HCT116 (cell line): ENCODE data around the gene CFAP61. TPM values are rescaled to one million over a fixed set of nuclear protein-coding genes. Genes with fewer than 3 reads are reported as not detected.

Experiments
- ATAC-seq: fragments of 200-7000 bp; cut with Tn5 transposase; 2 replicates; pipeline ENCODE4 v1.9.1; 2020; ENCODE audit warnings: mild to moderate bottlenecking, moderate library complexity
- BruUV-seq: library from RNA; stranded (reverse); fragments of 400-500 nt; replicated peaks from 2 replicates; lab custom pipeline; 2021; lab: Mats Ljungman, UMichigan
- CTCF ChIA-PET: fragments of 300-600 bp; sonication (Branson Sonifier 250); formaldehyde crosslinking; loops from one replicate; lab custom pipeline; 2021; ENCODE audit warnings: antibody characterized with exemption; lab: Charles Lee
- POLR2A ChIA-PET: fragments of 300-600, 350-600 bp; sonication (Branson Sonifier 250); formaldehyde crosslinking; loops from one replicate; lab custom pipeline; 2021; ENCODE audit warnings: antibody characterized with exemption; lab: Charles Lee
- RAD21 ChIA-PET, 2 experiments: fragments of 300-600 bp; sonication (Branson Sonifier 250); formaldehyde crosslinking; loops; one replicate each; lab custom pipeline; 2023; ENCODE audit warnings: low total read pairs in 2 of 2; ENCODE audit not compliant: uncharacterized antibody in 2 of 2, unreplicated experiment in 2 of 2, low non-redundant PET in 1 of 2; lab: Charles Lee
- DNase-seq: peaks from one replicate; pipeline ENCODE4 v3.0.0-alpha.2; 2010; ENCODE audit warnings: low read depth, low spot score
- H2AFZ ChIP-seq: fragments of 200-600 bp; shearing (Covaris generic), sonication (generic); 2 replicates; pipeline ENCODE4 v1.6.1; 2017; ENCODE audit warnings: low read depth, mixed run types, mixed read lengths, antibody characterized with exemption, low read length; ENCODE audit not compliant: poor library complexity, severe bottlenecking
- H3K27ac ChIP-seq: 2 replicates; pipeline ENCODE4 v1.5.1; 2012; ENCODE audit warnings: low read depth, low read length
- H3K27me3 ChIP-seq: fragments of 200-600 bp; sonication (generic); 2 replicates; pipeline ENCODE4 v1.6.1; 2016; ENCODE audit warnings: mixed run types, low read length, mixed read lengths; ENCODE audit not compliant: insufficient read depth
- H3K36me3 ChIP-seq, 2 experiments: fragments of 200-500 bp in 1 of 2; fragments of 200-600 bp in 1 of 2; sonication (Bioruptor generic) in 1 of 2; sonication (generic) in 1 of 2; 2 replicates each; pipeline versions ENCODE4 v1.5.1 to v1.6.1; 2014 to 2016; ENCODE audit warnings: low read length in 2 of 2, inconsistent platforms in 1 of 2, mixed read lengths in 1 of 2, mixed run types in 1 of 2; ENCODE audit not compliant: insufficient read depth in 2 of 2, control insufficient read depth in 1 of 2
- H3K4me1 ChIP-seq, 2 experiments: fragments of 200-600 bp in 1 of 2; sonication (generic) in 1 of 2; 2 replicates each; pipeline versions ENCODE4 v1.5.1 to v1.6.1; 2012 to 2017; ENCODE audit warnings: low read length in 2 of 2, inconsistent platforms in 1 of 2, mild to moderate bottlenecking in 1 of 2, mixed read lengths in 1 of 2, mixed run types in 1 of 2, moderate library complexity in 1 of 2; ENCODE audit not compliant: insufficient read depth in 2 of 2, control insufficient read depth in 1 of 2
- H3K4me2 ChIP-seq: fragments of 200-600 bp; sonication (generic); 2 replicates; pipeline ENCODE4 v1.6.1; 2017; ENCODE audit warnings: mixed run types, low read length, mixed read lengths
- H3K4me3 ChIP-seq, 2 experiments: fragments of 200-600 bp in 1 of 2; sonication (generic) in 1 of 2; replicated peaks in 1 of 2; 2 replicates each; pipeline ENCODE4 v1.5.1; 2011 to 2016; ENCODE audit warnings: low read length in 2 of 2, control low read depth in 1 of 2, low read depth in 1 of 2, mild to moderate bottlenecking in 1 of 2, mixed read lengths in 1 of 2, mixed run types in 1 of 2
- H3K79me2 ChIP-seq: fragments of 200-600 bp; sonication (generic); 2 replicates; pipeline ENCODE4 v1.6.1; 2017; ENCODE audit warnings: mild to moderate bottlenecking, mixed run types, low read length, moderate library complexity, mixed read lengths; ENCODE audit not compliant: insufficient read depth
- H3K9ac ChIP-seq: fragments of 200-600 bp; sonication (generic); 2 replicates; pipeline ENCODE4 v1.6.1; 2016; ENCODE audit warnings: low read length, mixed read lengths
- H3K9me2 ChIP-seq: fragments of 200-600 bp; sonication (generic), shearing (Covaris generic); 2 replicates; pipeline ENCODE4 v1.6.1; 2017; ENCODE audit warnings: mixed run types, mild to moderate bottlenecking, moderate library complexity; ENCODE audit not compliant: insufficient read depth
- H3K9me3 ChIP-seq, 2 experiments: fragments of 200-500 bp in 1 of 2; fragments of 200-600 bp in 1 of 2; sonication (Bioruptor generic) in 1 of 2; sonication (generic) in 1 of 2; 2 replicates each; pipeline ENCODE4 v1.6.1; 2014 to 2017; ENCODE audit warnings: low read length in 2 of 2, mixed read lengths in 2 of 2, inconsistent platforms in 1 of 2, low read depth in 1 of 2, mild to moderate bottlenecking in 1 of 2, mixed run types in 1 of 2, moderate library complexity in 1 of 2; ENCODE audit not compliant: control insufficient read depth in 1 of 2, insufficient read depth in 1 of 2
- H4K20me1 ChIP-seq: fragments of 200-600 bp; sonication (generic), shearing (Covaris generic); 2 replicates; pipeline ENCODE4 v1.6.1; 2017; ENCODE audit warnings: mixed run types, mild to moderate bottlenecking, moderate library complexity; ENCODE audit not compliant: insufficient read depth
- CBX3 ChIP-seq: IDR thresholded peaks from 2 replicates; pipeline ENCODE4 v1.6.1; 2012; ENCODE audit warnings: low read depth
- EGR1 ChIP-seq: IDR thresholded peaks from 2 replicates; pipeline ENCODE4 v1.6.1; 2012; ENCODE audit warnings: low read depth
- EZH2 ChIP-seq: fragments of 200-600 bp; sonication (generic); IDR thresholded peaks from 2 replicates; pipeline ENCODE4 v1.6.1; 2017; ENCODE audit warnings: antibody characterized with exemption, mixed run types
- FOSL1 ChIP-seq: IDR thresholded peaks from 2 replicates; pipeline ENCODE4 v1.6.1; 2012; ENCODE audit warnings: low read depth
- POLR2A ChIP-seq: IDR thresholded peaks from 2 replicates; pipeline ENCODE4 v1.7.0; 2011; ENCODE audit warnings: borderline replicate concordance; ENCODE audit not compliant: insufficient read depth, insufficient read length; ENCODE audit errors: extremely low read depth
- POLR2AphosphoS5 ChIP-seq: IDR thresholded peaks from 2 replicates; pipeline ENCODE4 v1.6.1; 2011; ENCODE audit warnings: mild to moderate bottlenecking, low read depth, low read length, moderate library complexity
- RAD21 ChIP-seq: IDR thresholded peaks from 2 replicates; pipeline ENCODE4 v1.6.1; 2012; ENCODE audit warnings: low read depth, mild to moderate bottlenecking
- SIN3A ChIP-seq: IDR thresholded peaks from 2 replicates; pipeline ENCODE4 v1.6.1; 2012; ENCODE audit warnings: low read depth
- SP1 ChIP-seq: IDR thresholded peaks from 2 replicates; pipeline ENCODE4 v1.6.1; 2012; ENCODE audit warnings: low read depth
- SRF ChIP-seq: IDR thresholded peaks from 2 replicates; pipeline ENCODE4 v1.6.1; 2012; ENCODE audit warnings: low read depth
- YY1 ChIP-seq: IDR thresholded peaks from 2 replicates; pipeline ENCODE4 v1.6.1; 2011; ENCODE audit warnings: low read length, low read depth, moderate library complexity, mild to moderate bottlenecking; ENCODE audit not compliant: insufficient replicate concordance; ENCODE audit errors: extremely low read depth
- ZNF274 ChIP-seq: fragments of 200-500 bp; sonication (Bioruptor generic); IDR thresholded peaks from 2 replicates; pipeline ENCODE4 v1.6.1; 2014; ENCODE audit warnings: mild to moderate bottlenecking, low read depth, low read length, inconsistent platforms
- intact Hi-C: fragments of 100-400 bp; cut with micrococcal nuclease; formaldehyde crosslinking; loops from 2 replicates; pipeline ENCODE4 v1.10.0; 2022
- total RNA-seq: library from RNA; stranded (reverse); gene quantifications from one replicate; pipeline ENCODE4 v1.2.1, GENCODE V29; 2021; ENCODE audit not compliant: unreplicated experiment
- TF ChIP-seq, protein P1 (sequence below), 3 experiments: fragments of 200-600 bp in 1 of 3; sonication (generic) in 1 of 3; IDR thresholded peaks in 2 of 3; conservative IDR thresholded peaks in 1 of 3; 2 replicates each; pipeline ENCODE4 v1.5.1; 2012 to 2017; ENCODE audit warnings: low read depth in 2 of 3, low read length in 2 of 3, antibody characterized with exemption in 1 of 3, borderline replicate concordance in 1 of 3, control low read depth in 1 of 3, mild to moderate bottlenecking in 1 of 3, mixed read lengths in 1 of 3, mixed run types in 1 of 3, moderate library complexity in 1 of 3; ENCODE audit not compliant: insufficient read depth in 1 of 3
- TF ChIP-seq, protein P2 (sequence below): IDR thresholded peaks from 2 replicates; pipeline ENCODE4 v1.6.1; 2011; ENCODE audit warnings: mild to moderate bottlenecking, low read length, moderate library complexity; ENCODE audit not compliant: insufficient replicate concordance; ENCODE audit errors: extremely low read depth

Gene CFAP61
- total RNA-seq, 1 experiment from 2014 or later = 1.7 TPM

DNA sequence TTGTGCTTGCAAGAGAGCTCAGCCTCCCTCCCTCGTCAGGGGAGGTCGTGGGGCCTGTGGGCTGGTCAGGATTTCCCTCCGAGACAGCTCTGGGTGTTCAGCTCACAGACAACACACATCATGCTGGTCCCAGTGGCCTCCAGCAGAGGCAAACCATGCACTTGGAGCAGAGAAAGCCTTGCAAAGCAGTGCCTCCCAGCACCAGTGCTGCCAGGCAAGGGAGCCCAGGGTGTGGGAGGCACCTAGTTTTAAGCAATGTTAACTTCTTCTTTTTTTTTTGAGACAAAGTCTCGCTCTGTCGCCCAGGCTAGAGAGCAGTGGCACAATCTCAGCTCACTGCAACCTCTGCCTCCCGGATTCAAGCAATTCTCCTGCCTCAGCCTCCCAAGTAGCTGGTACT lies 281.5 kb downstream of the CFAP61 start:
- no peak for ATAC-seq
- intact Hi-C loops = no loop called here
- no peaks in the 10 kb centered on the region for H3K4me1 ChIP-seq
- TF ChIP-seq CBX3 = no peak
- no peak for TF ChIP-seq FOSL1
- TF ChIP-seq, protein P1, sequence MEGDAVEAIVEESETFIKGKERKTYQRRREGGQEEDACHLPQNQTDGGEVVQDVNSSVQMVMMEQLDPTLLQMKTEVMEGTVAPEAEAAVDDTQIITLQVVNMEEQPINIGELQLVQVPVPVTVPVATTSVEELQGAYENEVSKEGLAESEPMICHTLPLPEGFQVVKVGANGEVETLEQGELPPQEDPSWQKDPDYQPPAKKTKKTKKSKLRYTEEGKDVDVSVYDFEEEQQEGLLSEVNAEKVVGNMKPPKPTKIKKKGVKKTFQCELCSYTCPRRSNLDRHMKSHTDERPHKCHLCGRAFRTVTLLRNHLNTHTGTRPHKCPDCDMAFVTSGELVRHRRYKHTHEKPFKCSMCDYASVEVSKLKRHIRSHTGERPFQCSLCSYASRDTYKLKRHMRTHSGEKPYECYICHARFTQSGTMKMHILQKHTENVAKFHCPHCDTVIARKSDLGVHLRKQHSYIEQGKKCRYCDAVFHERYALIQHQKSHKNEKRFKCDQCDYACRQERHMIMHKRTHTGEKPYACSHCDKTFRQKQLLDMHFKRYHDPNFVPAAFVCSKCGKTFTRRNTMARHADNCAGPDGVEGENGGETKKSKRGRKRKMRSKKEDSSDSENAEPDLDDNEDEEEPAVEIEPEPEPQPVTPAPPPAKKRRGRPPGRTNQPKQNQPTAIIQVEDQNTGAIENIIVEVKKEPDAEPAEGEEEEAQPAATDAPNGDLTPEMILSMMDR (IDR thresholded peaks at IDR 0.05 in 2 of 3, conservative IDR thresholded peaks at IDR 0.05 in 1 of 3; ENCODE audit: borderline replicate concordance in 1 of 3, insufficient read depth in 1 of 3, low read depth in 2 of 3, low read length in 2 of 3) = no peak
- TF ChIP-seq POLR2AphosphoS5 = no peak
- no peak for TF ChIP-seq YY1
- no peak for TF ChIP-seq SIN3A
- TF ChIP-seq SRF = no peak
- TF ChIP-seq ZNF274 = no peak
- TF ChIP-seq, protein P2, sequence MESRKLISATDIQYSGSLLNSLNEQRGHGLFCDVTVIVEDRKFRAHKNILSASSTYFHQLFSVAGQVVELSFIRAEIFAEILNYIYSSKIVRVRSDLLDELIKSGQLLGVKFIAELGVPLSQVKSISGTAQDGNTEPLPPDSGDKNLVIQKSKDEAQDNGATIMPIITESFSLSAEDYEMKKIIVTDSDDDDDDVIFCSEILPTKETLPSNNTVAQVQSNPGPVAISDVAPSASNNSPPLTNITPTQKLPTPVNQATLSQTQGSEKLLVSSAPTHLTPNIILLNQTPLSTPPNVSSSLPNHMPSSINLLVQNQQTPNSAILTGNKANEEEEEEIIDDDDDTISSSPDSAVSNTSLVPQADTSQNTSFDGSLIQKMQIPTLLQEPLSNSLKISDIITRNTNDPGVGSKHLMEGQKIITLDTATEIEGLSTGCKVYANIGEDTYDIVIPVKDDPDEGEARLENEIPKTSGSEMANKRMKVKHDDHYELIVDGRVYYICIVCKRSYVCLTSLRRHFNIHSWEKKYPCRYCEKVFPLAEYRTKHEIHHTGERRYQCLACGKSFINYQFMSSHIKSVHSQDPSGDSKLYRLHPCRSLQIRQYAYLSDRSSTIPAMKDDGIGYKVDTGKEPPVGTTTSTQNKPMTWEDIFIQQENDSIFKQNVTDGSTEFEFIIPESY = no peak
- TF ChIP-seq EZH2 = no peak
- no peak for TF ChIP-seq RAD21
- no peak for TF ChIP-seq POLR2A
- TF ChIP-seq SP1 = no peak
- no peak for TF ChIP-seq EGR1
- TF ChIP-seq, all 23 proteins: peak for 0
- no peak for DNase-seq
- H3K79me2 ChIP-seq = no peaks in the 10 kb centered on the region
- H3K36me3 ChIP-seq = no peaks in the 10 kb centered on the region
- no peak overlapping the region for H3K4me2 ChIP-seq
- CTCF ChIA-PET = no interaction called here
- RAD21 ChIA-PET = no interaction called here
- peaks cover 12% of the 10 kb centered on the region; the same call in 1 of the 2 replicates for H3K27me3 ChIP-seq
- no peak overlapping the region for H3K27ac ChIP-seq
- no peak overlapping the region for H3K9ac ChIP-seq
- H4K20me1 ChIP-seq = no peaks in the 10 kb centered on the region
- no TSS peak for BruUV-seq
- H3K4me3 ChIP-seq = no peak overlapping the region
- H3K9me2 ChIP-seq = no peaks in the 10 kb centered on the region
- POLR2A ChIA-PET = no interaction called here
- no peaks in the 10 kb centered on the region for H3K9me3 ChIP-seq
- no peak overlapping the region for H2AFZ ChIP-seq
